Astrocyte of the spinal cord (primary cell): ENCODE measurements around the gene ANXA2.
"Not testable (repeated sequence)": the region's sequence is repeated elsewhere in the genome, so short reads cannot be mapped to it uniquely, and the experiment has no call there.

ENCODE experiments used
- DNase-seq: peaks from one replicate; pipeline ENCODE4 v3.0.0; 2011; ENCODE audit warnings: low read depth, low spot score
- H3K4me3 ChIP-seq: 2 replicates; pipeline ENCODE4 v1.5.1; 2011; ENCODE audit warnings: low read depth, mild to moderate bottlenecking, low read length, moderate library complexity
- in situ Hi-C: cut with HindIII; loops from 2 replicates; pipeline ENCODE4 v1.10.0; 2017; ENCODE audit warnings: low sequenced_read_pairs
- TF ChIP-seq, protein P1 (sequence below): IDR thresholded peaks from 2 replicates; pipeline ENCODE4 v1.5.1; 2012; ENCODE audit warnings: low read depth, mild to moderate bottlenecking, low read length, inconsistent platforms

Gene ANXA2

GRCh38 chr15:60405399-60405798, 7.6 kb upstream of the ANXA2 start:
- in situ Hi-C loops: no loop called here
- no peak overlapping the region for H3K4me3 ChIP-seq
- no peak for DNase-seq
- TF ChIP-seq, protein P1, sequence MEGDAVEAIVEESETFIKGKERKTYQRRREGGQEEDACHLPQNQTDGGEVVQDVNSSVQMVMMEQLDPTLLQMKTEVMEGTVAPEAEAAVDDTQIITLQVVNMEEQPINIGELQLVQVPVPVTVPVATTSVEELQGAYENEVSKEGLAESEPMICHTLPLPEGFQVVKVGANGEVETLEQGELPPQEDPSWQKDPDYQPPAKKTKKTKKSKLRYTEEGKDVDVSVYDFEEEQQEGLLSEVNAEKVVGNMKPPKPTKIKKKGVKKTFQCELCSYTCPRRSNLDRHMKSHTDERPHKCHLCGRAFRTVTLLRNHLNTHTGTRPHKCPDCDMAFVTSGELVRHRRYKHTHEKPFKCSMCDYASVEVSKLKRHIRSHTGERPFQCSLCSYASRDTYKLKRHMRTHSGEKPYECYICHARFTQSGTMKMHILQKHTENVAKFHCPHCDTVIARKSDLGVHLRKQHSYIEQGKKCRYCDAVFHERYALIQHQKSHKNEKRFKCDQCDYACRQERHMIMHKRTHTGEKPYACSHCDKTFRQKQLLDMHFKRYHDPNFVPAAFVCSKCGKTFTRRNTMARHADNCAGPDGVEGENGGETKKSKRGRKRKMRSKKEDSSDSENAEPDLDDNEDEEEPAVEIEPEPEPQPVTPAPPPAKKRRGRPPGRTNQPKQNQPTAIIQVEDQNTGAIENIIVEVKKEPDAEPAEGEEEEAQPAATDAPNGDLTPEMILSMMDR: no peak

- DNase-seq, in situ Hi-C loops, H3K4me3 ChIP-seq: not testable (repeated sequence)
Observed at GRCh38 chr15:60404351-60404750, 6.6 kb upstream of the ANXA2 start.

DNA sequence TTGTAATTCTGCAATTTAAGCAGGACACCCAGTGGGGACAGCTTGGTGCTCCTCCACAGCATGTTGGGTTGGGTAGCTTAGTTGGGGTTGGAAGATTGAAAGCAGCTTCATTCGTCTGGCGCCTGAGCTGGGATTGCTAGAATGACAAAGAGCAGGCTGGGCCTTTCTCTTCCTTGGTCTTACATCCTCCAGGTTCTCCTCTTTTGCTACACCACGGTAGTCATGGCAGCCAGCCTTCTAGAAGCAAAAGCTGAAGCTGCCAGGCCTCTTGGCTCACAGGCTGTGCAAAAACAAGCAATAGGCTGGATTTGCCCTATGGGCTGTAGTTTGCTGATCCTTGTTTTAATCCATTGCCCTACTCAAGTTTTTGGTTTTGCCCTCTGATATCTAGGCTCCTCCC, 3.2 kb upstream of the ANXA2 start:
- in situ Hi-C loops: no loop called here
- no peak for DNase-seq
- H3K4me3 ChIP-seq: no peak overlapping the region
- TF ChIP-seq, protein P1: no peak

- DNase-seq: peak; percentile 71
- in situ Hi-C loops: no loop called here
- TF ChIP-seq, protein P1: no peak
- no peak overlapping the region for H3K4me3 ChIP-seq
Observed at GRCh38 chr15:60399931-60400330, 2.1 kb upstream of the ANXA2 start.

GRCh38 chr15:60399246-60399915, 1.6 kb upstream of the ANXA2 start:
- DNase-seq: no peak
- H3K4me3 ChIP-seq: no peak overlapping the region
- in situ Hi-C loops: no loop called here
- TF ChIP-seq, protein P1: no peak

DNA sequence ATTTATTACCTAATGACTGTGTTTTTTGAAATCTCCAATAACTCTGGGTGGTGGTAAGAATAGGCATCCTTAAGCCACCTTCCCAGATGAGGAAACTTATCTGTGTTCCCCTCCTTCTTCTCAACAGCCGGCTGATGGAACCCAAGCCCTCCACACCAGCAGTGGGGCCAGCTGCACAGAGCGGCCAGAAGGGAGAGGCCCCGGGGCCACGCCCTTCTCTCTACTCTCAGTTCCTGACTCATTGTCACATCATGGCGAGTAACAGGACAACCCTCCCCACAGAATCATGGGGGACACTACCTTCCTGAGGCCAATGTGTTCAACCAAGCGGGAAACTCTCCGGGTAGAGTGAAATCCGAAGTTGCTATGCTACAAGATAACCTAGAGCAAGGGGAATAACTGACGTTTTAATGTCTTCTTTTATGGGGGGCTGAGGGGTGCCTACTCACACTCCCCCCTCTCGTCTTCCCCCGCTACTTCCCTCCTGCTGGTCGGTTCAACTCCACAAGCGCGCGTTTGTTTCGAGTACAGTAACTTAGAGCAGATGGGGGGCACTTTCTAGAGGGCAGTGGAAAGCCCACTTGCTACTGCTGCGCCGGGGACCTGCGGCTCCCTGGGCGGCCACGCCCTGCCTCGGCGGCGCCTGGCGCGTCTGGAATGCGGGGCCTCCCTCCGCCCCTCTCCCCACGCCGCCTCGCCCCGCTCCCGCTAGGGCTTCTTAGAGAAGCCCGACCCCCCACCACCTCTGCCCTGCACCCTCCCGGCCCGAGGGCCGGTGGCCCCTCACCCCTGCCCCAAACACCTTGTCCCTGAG, 621 bp downstream of the ANXA2 start:
- TF ChIP-seq, protein P1: no peak
- DNase-seq: peak; percentile 79
- in situ Hi-C loops: no loop called here
- H3K4me3 ChIP-seq: peak overlapping the region; percentile 91

GRCh38 chr15:60396560-60396957, 1.2 kb downstream of the ANXA2 start:
- in situ Hi-C loops: no loop called here
- peak overlapping the region; percentile 91 for H3K4me3 ChIP-seq
- DNase-seq: peak; percentile 55
- TF ChIP-seq, protein P1: no peak
